ENCODE measurements around the gene POLE4.

The POLE4 gene

DNA sequence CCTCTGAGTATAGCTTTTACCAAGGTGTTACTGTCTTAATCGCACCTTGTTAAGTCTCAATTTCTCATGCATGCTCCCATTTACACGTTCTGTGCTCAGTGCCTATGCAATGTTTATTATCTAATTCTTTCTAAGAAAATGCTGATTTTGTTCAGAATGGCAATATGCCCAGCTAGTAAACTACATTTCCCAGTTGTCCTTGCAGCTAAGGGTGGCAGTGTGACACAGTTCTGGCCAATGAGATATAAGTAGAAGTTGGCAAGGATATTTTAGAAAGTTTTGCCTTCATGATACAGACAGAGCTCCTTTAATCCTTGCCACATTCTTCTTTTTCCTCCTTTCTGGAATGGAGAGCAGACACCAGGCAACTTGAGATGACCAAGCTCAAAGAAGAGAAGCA, 45.3 kb downstream of the POLE4 start:
- no peak for DNase-seq (ENCODE audit: low read depth, low spot score)
- in situ Hi-C loops (cut with HindIII; ENCODE audit: low sequenced_read_pairs), result no loop called here
- no peak for TF ChIP-seq CTCF (IDR thresholded peaks at IDR 0.05; ENCODE audit: low read depth, low read length)
- H3K4me3 ChIP-seq (ENCODE audit: low read depth, low read length), result no peak overlapping the region

- H3K4me3 ChIP-seq (ENCODE audit: low read depth, low read length), result no peak overlapping the region
- in situ Hi-C loops (cut with HindIII; ENCODE audit: low sequenced_read_pairs), result no loop called here
- TF ChIP-seq CTCF (IDR thresholded peaks at IDR 0.05; ENCODE audit: low read depth, low read length), result no peak
- DNase-seq (ENCODE audit: low read depth, low spot score), result no peak
These were observed 47.6 kb downstream of the POLE4 start for GRCh38 chr2:75006041-75006440.

- H3K4me3 ChIP-seq (ENCODE audit: low read depth, low read length), result no peak overlapping the region
- TF ChIP-seq CTCF (IDR thresholded peaks at IDR 0.05; ENCODE audit: low read depth, low read length), result no peak
- no peak for DNase-seq (ENCODE audit: low read depth, low spot score)
- in situ Hi-C loops (cut with HindIII; ENCODE audit: low sequenced_read_pairs), result no loop called here
These were observed 48.6 kb downstream of the POLE4 start for GRCh38 chr2:75007061-75007460.

- in situ Hi-C loops (cut with HindIII; ENCODE audit: low sequenced_read_pairs), result no loop called here
- TF ChIP-seq CTCF (IDR thresholded peaks at IDR 0.05; ENCODE audit: low read depth, low read length), result no peak
- no peak for DNase-seq (ENCODE audit: low read depth, low spot score)
- H3K4me3 ChIP-seq (ENCODE audit: low read depth, low read length), result no peak overlapping the region
These were observed 49.4 kb downstream of the POLE4 start for GRCh38 chr2:75007819-75008218.

- H3K4me3 ChIP-seq (ENCODE audit: low read depth, low read length), result no peak overlapping the region
- in situ Hi-C loops (cut with HindIII; ENCODE audit: low sequenced_read_pairs), result no loop called here
- DNase-seq (ENCODE audit: low read depth, low spot score), result no peak
- TF ChIP-seq CTCF (IDR thresholded peaks at IDR 0.05; ENCODE audit: low read depth, low read length), result no peak
These were observed 52.1 kb downstream of the POLE4 start for GRCh38 chr2:75010571-75010970.

- TF ChIP-seq CTCF (IDR thresholded peaks at IDR 0.05; ENCODE audit: low read depth, low read length), result no peak
- no peak overlapping the region for H3K4me3 ChIP-seq (ENCODE audit: low read depth, low read length)
- DNase-seq (ENCODE audit: low read depth, low spot score), result peak; percentile 9
- in situ Hi-C loops (cut with HindIII; ENCODE audit: low sequenced_read_pairs), result no loop called here
These were observed 53.6 kb downstream of the POLE4 start for GRCh38 chr2:75012080-75012479.

- in situ Hi-C loops (cut with HindIII; ENCODE audit: low sequenced_read_pairs), result no loop called here
- no peak for TF ChIP-seq CTCF (IDR thresholded peaks at IDR 0.05; ENCODE audit: low read depth, low read length)
- no peak for DNase-seq (ENCODE audit: low read depth, low spot score)
- no peak overlapping the region for H3K4me3 ChIP-seq (ENCODE audit: low read depth, low read length)
These were observed 59.7 kb downstream of the POLE4 start for GRCh38 chr2:75018162-75018561.
